K562 (cell line): Measurements from ENCODE around the gene SLC17A1. TPM values are rescaled to one million over a fixed set of nuclear protein-coding genes. Genes with fewer than 3 reads are reported as not detected.
A peak's percentile ranks its signal among the peaks of the same experiment; 100 is the strongest.

Source experiments
- ATF1 ChIP-seq, 2 experiments: fragments of 450-650 bp in 1 of 2; IDR thresholded peaks; 2 replicates each; pipeline ENCODE4 v1.6.1; 2016; ENCODE audit warnings: missing compliant biosample characterization in 1 of 2, missing genetic modification characterization in 1 of 2
- E2F1 ChIP-seq: sonication (generic); formaldehyde crosslinking; IDR thresholded peaks from 2 replicates; pipeline ENCODE4 v1.8.1; 2023; ENCODE audit warnings: mild to moderate bottlenecking, missing genetic modification reagents, moderate library complexity
- ESRRA ChIP-seq: fragments of 450-650 bp; IDR thresholded peaks from 2 replicates; pipeline ENCODE4 v1.6.1; 2014; ENCODE audit warnings: low read depth, mild to moderate bottlenecking, moderate library complexity, borderline replicate concordance
- ETV1 ChIP-seq: fragments of 450-650 bp; conservative IDR thresholded peaks from 2 replicates; pipeline ENCODE4 v1.6.1; 2016; ENCODE audit warnings: missing genetic modification characterization, control low read depth, low read depth, missing compliant biosample characterization
- FOSL1 ChIP-seq: fragments of 200-800 bp; sonication (Bioruptor generic); conservative IDR thresholded peaks from 2 replicates; pipeline ENCODE4 v1.6.1; 2016; ENCODE audit warnings: missing genetic modification characterization, missing compliant biosample characterization
- JUN ChIP-seq, 2 experiments: sonication (generic) in 1 of 2; formaldehyde crosslinking in 1 of 2; IDR thresholded peaks; 2 replicates each; pipeline versions ENCODE4 v1.6.1 to v1.8.0; 2012 to 2022; ENCODE audit warnings: borderline replicate concordance in 2 of 2, mild to moderate bottlenecking in 2 of 2, improper control_type of control experiment in 1 of 2, low read depth in 1 of 2, low read length in 1 of 2, missing genetic modification reagents in 1 of 2
- JUND ChIP-seq, 2 experiments: IDR thresholded peaks; 2 replicates in 1 of 2; 3 replicates in 1 of 2; pipeline ENCODE4 v1.6.1; 2011; ENCODE audit warnings: borderline replicate concordance in 2 of 2, low read depth in 2 of 2, low read length in 2 of 2, improper control_type of control experiment in 1 of 2, missing biosample characterization in 1 of 2, missing genetic modification characterization in 1 of 2, missing genetic modification reagents in 1 of 2
- KLF16 ChIP-seq: IDR thresholded peaks from 2 replicates; pipeline ENCODE4 v1.6.1; 2016; ENCODE audit warnings: antibody characterized with exemption
- LEF1 ChIP-seq: fragments of 450-650 bp; IDR thresholded peaks from 2 replicates; pipeline ENCODE4 v1.6.1; 2016; ENCODE audit warnings: mild to moderate bottlenecking
- MYC ChIP-seq, 2 experiments: fragments of 250-450 bp in 1 of 2; sonication (Bioruptor Pico) in 1 of 2; IDR thresholded peaks; 2 replicates each; pipeline versions ENCODE4 v1.5.1 to v1.6.1; 2012 to 2021; ENCODE audit warnings: low read depth in 2 of 2, borderline replicate concordance in 1 of 2, improper control_type of control experiment in 1 of 2, low read length in 1 of 2, mild to moderate bottlenecking in 1 of 2, moderate library complexity in 1 of 2
- NCOR1 ChIP-seq: fragments of 450-650 bp; IDR thresholded peaks from 2 replicates; pipeline ENCODE4 v1.6.1; 2016; ENCODE audit warnings: mild to moderate bottlenecking, moderate library complexity
- NFE2 ChIP-seq: IDR thresholded peaks from 2 replicates; pipeline ENCODE4 v1.6.1; 2014; ENCODE audit warnings: antibody characterized with exemption, low read depth
- RCOR1 ChIP-seq, 2 experiments: IDR thresholded peaks; 2 replicates each; pipeline ENCODE4 v1.6.1; 2012; ENCODE audit warnings: low read depth in 2 of 2, low read length in 2 of 2, borderline replicate concordance in 1 of 2, improper control_type of control experiment in 1 of 2
- RFX1 ChIP-seq: fragments of 450-650 bp; IDR thresholded peaks from 2 replicates; pipeline ENCODE4 v1.6.1; 2016; ENCODE audit warnings: mild to moderate bottlenecking, moderate library complexity
- RNF2 ChIP-seq: sonication (generic); IDR thresholded peaks from 2 replicates; pipeline ENCODE4 v1.6.1; 2016
- SMAD4 ChIP-seq: fragments of 250-450 bp; sonication (Bioruptor Pico); conservative IDR thresholded peaks from 2 replicates; pipeline ENCODE4 v1.8.0; 2021; ENCODE audit warnings: inconsistent platforms, mild to moderate bottlenecking, moderate library complexity
- SOX6 ChIP-seq: fragments of 450-650 bp; IDR thresholded peaks from 2 replicates; pipeline ENCODE4 v1.6.1; 2014; ENCODE audit warnings: mild to moderate bottlenecking
- STAT5A ChIP-seq: IDR thresholded peaks from 2 replicates; pipeline ENCODE4 v1.6.1; 2012; ENCODE audit warnings: low read length, inconsistent platforms, borderline replicate concordance
- YY1 ChIP-seq, 3 experiments: IDR thresholded peaks; 2 replicates each; pipeline ENCODE4 v1.6.1; 2011; ENCODE audit warnings: low read length in 2 of 3, mild to moderate bottlenecking in 2 of 3, moderate library complexity in 2 of 3, borderline replicate concordance in 1 of 3, control low read depth in 1 of 3, low read depth in 1 of 3; ENCODE audit not compliant: insufficient read depth in 3 of 3, insufficient replicate concordance in 2 of 3, control insufficient read depth in 1 of 3, insufficient read length in 1 of 3; ENCODE audit errors: extremely low read depth in 1 of 3
- ZBTB17 ChIP-seq: fragments of 450-650 bp; formaldehyde crosslinking; IDR thresholded peaks from 2 replicates; pipeline ENCODE4 v1.4.0; 2020; ENCODE audit warnings: mild to moderate bottlenecking
- ZEB2 ChIP-seq: fragments of 450-650 bp; IDR thresholded peaks from 2 replicates; pipeline ENCODE4 v1.6.1; 2016
- ZNF175 ChIP-seq: fragments of 200-800 bp; sonication (Bioruptor generic); IDR thresholded peaks from 2 replicates; pipeline ENCODE4 v1.6.1; 2016; ENCODE audit warnings: low read depth, mild to moderate bottlenecking, missing genetic modification characterization, missing compliant biosample characterization
- ZNF280A ChIP-seq: fragments of 450-650 bp; IDR thresholded peaks from 2 replicates; pipeline ENCODE4 v1.6.1; 2018; ENCODE audit warnings: mild to moderate bottlenecking, low read depth; ENCODE audit not compliant: partially characterized antibody
- ZNF511 ChIP-seq: sonication (generic); formaldehyde crosslinking; IDR thresholded peaks from 2 replicates; pipeline ENCODE4 v1.8.0; 2022; ENCODE audit warnings: mild to moderate bottlenecking, missing genetic modification reagents
- ZNF766 ChIP-seq: fragments of 200-800 bp; sonication (Bioruptor generic); conservative IDR thresholded peaks from 2 replicates; pipeline ENCODE4 v1.6.1; 2016; ENCODE audit warnings: missing genetic modification characterization, missing compliant biosample characterization
- polyA plus RNA-seq, 8 experiments: library from polyadenylated mRNA; depleted of rRNA in 4 of 8; stranded (reverse) in 5 of 8; unstranded in 3 of 8; fragments of >200 nt; fragmentation: Nextera tagmentation in 2 of 8; fragmentation: Illumina TruSeq in 1 of 8; extraction: Ambion mirVana in 2 of 8; extraction: Trizol in 1 of 8; gene quantifications; 2 replicates each; pipeline versions ENCODE4 v1.2.1 to v1.2.3, GENCODE V29; 2011 to 2014; ENCODE audit warnings: inconsistent platforms in 1 of 8, missing spikeins in 1 of 8
- total RNA-seq, 7 experiments: library from RNA; depleted of rRNA in 6 of 7; stranded (reverse); fragments of >200 nt in 6 of 7; fragmentation: Illumina TruSeq in 2 of 7; extraction: Trizol in 2 of 7; gene quantifications; 2 replicates each; pipeline versions ENCODE4 v1.2.1 to v1.2.3, GENCODE V29; 2011 to 2021; ENCODE audit warnings: low replicate concordance in 1 of 7

Gene SLC17A1
- total and polyA plus RNA-seq, 9 of the 15 experiments (the other 6 are each of a cell fraction or from before 2014, with no cell fraction given), result not detected

GRCh38 chr6:25866011-25866410 lies 34.2 kb upstream of the SLC17A1 start (continued):
- peak; percentile 58 for TF ChIP-seq FOSL1
- TF ChIP-seq SOX6, result peak; percentile 60; the same call in 1 of the 2 replicates
- TF ChIP-seq NFE2, result peak; percentile 40
- peak; percentile 69 for TF ChIP-seq ZNF766 (CRISPR knock-in tag)
- peak; percentile 79 for TF ChIP-seq ZEB2
- no peak for TF ChIP-seq ATF1 (CRISPR knock-in tag; IDR thresholded peaks at IDR 0.05)
- peak; percentile 64 for TF ChIP-seq ATF1 (tag; IDR thresholded peaks at IDR 0.05)
- TF ChIP-seq STAT5A, result peak; percentile 27; the same call in 1 of the 2 replicates
- TF ChIP-seq RNF2, result peak; percentile 63; the same call in 1 of the 2 replicates
- peak; percentile 41; the same call in 1 of the 2 replicates for TF ChIP-seq MYC (IDR thresholded peaks at IDR 0.05; ENCODE audit: low read depth, low read length)
- no peak for TF ChIP-seq MYC (CRISPR knock-in tag; IDR thresholded peaks at IDR 0.05; ENCODE audit: borderline replicate concordance, low read depth)
- peak; percentile 66 for TF ChIP-seq SMAD4 (CRISPR knock-in tag)
- TF ChIP-seq KLF16, result peak; percentile 53; the same call in 1 of the 2 replicates
- no peak for TF ChIP-seq ZNF280A
- no peak for TF ChIP-seq ZNF511 (CRISPR knock-in tag)
- 0 out of 2 replicates have a peak, but pooled peaks have one; percentile 33 for TF ChIP-seq ZBTB17 (CRISPR knock-in tag)
- peak; percentile 77; the same call in 1 of the 2 replicates for TF ChIP-seq ESRRA
- TF ChIP-seq E2F1 (CRISPR knock-in tag), result no peak
- peak; percentile 60 for TF ChIP-seq JUN (IDR thresholded peaks at IDR 0.05; ENCODE audit: borderline replicate concordance, low read depth, low read length)
- no peak for TF ChIP-seq JUN (CRISPR knock-in tag; IDR thresholded peaks at IDR 0.05; ENCODE audit: borderline replicate concordance)
- no peak for TF ChIP-seq RFX1
- peak; percentile 55 for TF ChIP-seq JUND (IDR thresholded peaks at IDR 0.05; ENCODE audit: borderline replicate concordance, low read depth, low read length)
- peak; percentile 68; the same call in 1 of the 3 replicates for TF ChIP-seq JUND (tag; IDR thresholded peaks at IDR 0.05; ENCODE audit: borderline replicate concordance, low read depth, low read length)
- peak; percentile 98 for TF ChIP-seq ZNF175
- TF ChIP-seq NCOR1, result peak; percentile 55
- TF ChIP-seq YY1 (IDR thresholded peaks at IDR 0.05; ENCODE audit: borderline replicate concordance in 1 of 3, control insufficient read depth in 1 of 3, extremely low read depth in 1 of 3, insufficient read depth in 3 of 3, insufficient read length in 1 of 3, insufficient replicate concordance in 2 of 3, low read depth in 1 of 3, low read length in 2 of 3), result no peak
- TF ChIP-seq RCOR1 (IDR thresholded peaks at IDR 0.05; ENCODE audit: borderline replicate concordance in 1 of 2, low read depth in 2 of 2, low read length in 2 of 2), result peak in 1 of 2 experiments; percentile 77; a peak in 1 of 4 replicates
- TF ChIP-seq LEF1, result peak; percentile 49; the same call in 1 of the 2 replicates
- peak; percentile 94 for TF ChIP-seq ETV1 (tag)
